GM19099 (cell line): Measurements from ENCODE around the gene SEC24A.

Source experiments
- POLR2A ChIP-seq: IDR thresholded peaks from 3 replicates; pipeline ENCODE4 v1.6.1; 2011; ENCODE audit warnings: low read depth; ENCODE audit not compliant: insufficient read length; ENCODE audit errors: extremely low read depth

Gene SEC24A

DNA sequence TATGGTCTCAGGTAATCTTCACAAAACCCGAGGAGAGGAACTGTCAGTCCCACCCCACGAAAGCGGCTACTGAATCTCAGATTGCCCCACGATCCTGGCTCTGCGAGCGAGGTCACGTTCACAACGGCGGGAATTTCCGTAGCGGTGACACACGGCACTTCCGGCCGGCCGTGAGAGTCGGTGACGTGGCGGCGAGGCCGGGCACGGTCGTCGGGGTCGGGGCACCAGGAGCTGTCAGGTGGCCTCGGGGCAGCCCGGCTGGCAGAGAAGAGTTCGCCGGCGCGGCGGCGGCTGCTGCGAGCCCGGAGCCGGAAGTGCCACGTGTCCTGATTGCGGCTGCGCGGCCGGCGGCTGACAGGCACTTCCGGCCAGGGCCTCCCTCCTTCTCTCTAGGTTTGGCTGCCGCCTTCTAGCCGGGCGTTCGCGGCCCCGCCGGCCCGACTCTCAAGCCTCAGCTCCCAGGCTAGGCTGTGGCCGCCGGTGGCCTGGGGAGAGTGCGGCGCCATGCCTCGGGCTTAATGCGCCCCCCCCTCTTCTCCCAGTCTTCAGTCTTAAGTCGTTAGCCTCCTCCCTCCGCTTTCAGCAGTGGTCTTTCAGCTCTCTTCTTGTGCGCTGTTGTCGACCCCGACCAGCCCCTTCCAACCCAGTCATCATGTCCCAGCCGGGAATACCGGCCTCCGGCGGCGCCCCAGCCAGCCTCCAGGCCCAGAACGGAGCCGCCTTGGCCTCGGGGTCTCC is at the start of gene SEC24A:
Gene SEC24A (plus strand): TSS at position 361 of the 738 bp plus-strand sequence. CDS start 292 bp downstream, at position 653.
- TF ChIP-seq POLR2A = peak; percentile 87

DNA sequence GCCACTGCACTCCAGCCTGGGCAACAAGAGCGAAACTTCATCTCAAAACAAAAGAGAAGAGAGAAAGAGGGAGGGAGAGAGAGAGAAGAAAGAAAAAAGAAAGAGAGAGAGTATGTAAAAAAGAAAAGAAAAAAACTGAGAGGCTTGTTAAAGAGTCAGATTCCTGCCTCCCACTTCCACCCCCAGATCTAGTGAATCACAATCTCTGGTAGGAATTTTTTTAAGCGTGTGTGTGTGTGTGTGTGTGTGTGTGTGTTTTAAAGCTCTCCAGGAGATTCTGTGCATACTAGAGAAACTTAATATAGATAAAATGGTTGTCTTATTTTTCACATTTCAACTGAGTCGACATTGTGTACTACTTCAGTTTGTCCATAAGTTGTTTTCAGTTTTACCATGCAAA is 48.0 kb upstream of the SEC24A start:
- no peak for TF ChIP-seq POLR2A

GRCh38 chr5:134603059-134603458 is 45.5 kb upstream of the SEC24A start:
- no peak for TF ChIP-seq POLR2A

- TF ChIP-seq POLR2A = no peak
These were observed 43.7 kb upstream of the SEC24A start for GRCh38 chr5:134604908-134605307.

GRCh38 chr5:134606726-134607125 is 41.9 kb upstream of the SEC24A start:
- TF ChIP-seq POLR2A = no peak

GRCh38 chr5:134608555-134608954 is 40.0 kb upstream of the SEC24A start:
- no peak for TF ChIP-seq POLR2A

- TF ChIP-seq POLR2A = no peak
These were observed 39.2 kb upstream of the SEC24A start for GRCh38 chr5:134609232-134609851.

DNA sequence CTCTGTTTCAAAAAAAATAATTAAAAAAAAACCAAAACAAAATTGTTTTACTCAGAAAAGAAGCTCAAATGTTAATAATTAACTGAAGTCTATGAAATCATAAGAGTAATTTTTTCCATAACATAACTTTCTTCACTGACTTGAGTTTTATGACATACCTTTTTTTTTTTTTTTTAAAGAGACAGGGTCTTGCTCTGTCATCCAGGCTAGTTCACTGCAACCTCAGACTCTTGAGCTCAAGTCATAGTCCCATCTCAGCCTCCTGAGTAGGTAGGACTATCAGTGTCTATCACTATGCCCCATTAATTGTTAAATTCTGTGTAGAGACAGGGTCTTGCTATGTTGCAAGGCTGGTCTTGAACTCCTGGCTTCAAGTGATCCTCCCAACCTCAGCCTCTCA is 37.9 kb upstream of the SEC24A start:
- no peak for TF ChIP-seq POLR2A

GRCh38 chr5:134611515-134611914 is 37.1 kb upstream of the SEC24A start:
- no peak for TF ChIP-seq POLR2A

- TF ChIP-seq POLR2A = no peak
These were observed 34.0 kb upstream of the SEC24A start for GRCh38 chr5:134614450-134615085.

GRCh38 chr5:134620634-134621033 is 28.0 kb upstream of the SEC24A start:
- TF ChIP-seq POLR2A = no peak

- TF ChIP-seq POLR2A = no peak
These were observed 23.0 kb upstream of the SEC24A start for GRCh38 chr5:134625559-134625958.

DNA sequence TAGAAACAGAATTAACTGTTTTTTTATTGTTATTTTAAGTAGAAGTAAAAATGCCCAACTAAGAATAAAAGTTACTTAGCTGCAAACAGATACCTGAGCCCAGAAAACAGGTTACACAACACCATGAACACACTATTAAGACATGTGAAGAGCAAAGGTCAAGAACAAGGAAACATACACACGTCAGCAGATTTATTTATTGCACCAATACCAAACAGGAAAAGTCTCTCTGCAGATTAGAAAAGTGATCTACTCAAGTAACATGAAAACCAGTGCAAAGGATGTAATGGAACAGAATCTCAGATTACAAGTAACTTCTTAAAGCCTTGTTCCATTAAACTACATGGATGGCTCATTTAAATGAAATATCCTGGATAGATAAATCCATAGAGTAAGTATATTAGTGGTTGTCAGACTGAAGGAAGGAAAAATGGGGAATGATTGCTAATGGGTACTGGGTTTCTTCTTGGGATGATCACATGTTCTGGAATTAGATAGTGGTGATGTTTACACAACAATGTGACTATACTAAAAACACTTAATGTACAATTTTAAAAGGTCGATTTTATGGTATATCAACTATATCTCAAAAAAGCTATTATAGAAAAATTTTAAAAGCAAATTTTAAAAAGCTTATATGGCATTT is 22.1 kb upstream of the SEC24A start:
- no peak for TF ChIP-seq POLR2A

GRCh38 chr5:134634227-134634626 is 14.4 kb upstream of the SEC24A start:
- TF ChIP-seq POLR2A = no peak

GRCh38 chr5:134637116-134637721 is 11.4 kb upstream of the SEC24A start:
- TF ChIP-seq POLR2A = no peak

- no peak for TF ChIP-seq POLR2A
These were observed 9.8 kb upstream of the SEC24A start for GRCh38 chr5:134638760-134639201.
